H9 (cell line): ENCODE data around the gene ADAM8. TPM values are rescaled to one million over a fixed set of nuclear protein-coding genes. Genes with fewer than 3 reads are reported as not detected.

Experiments
- DNase-seq: peaks from one replicate; pipeline ENCODE4 v3.0.0-alpha.2; 2017
- H2AFZ ChIP-seq: one replicate; pipeline ENCODE4 v1.6.1; 2013; ENCODE audit warnings: mild to moderate bottlenecking, low read length, control low read depth, moderate library complexity
- H2AK5ac ChIP-seq: 2 replicates; pipeline ENCODE4 v1.6.1; 2013; ENCODE audit warnings: low read length, control low read depth, mixed read lengths; ENCODE audit not compliant: insufficient read length
- H2BK120ac ChIP-seq: one replicate; pipeline ENCODE4 v1.6.1; 2013; ENCODE audit warnings: low read depth, mild to moderate bottlenecking, low read length, control low read depth, inconsistent platforms; ENCODE audit not compliant: poor library complexity, severe bottlenecking
- H2BK12ac ChIP-seq: 2 replicates; pipeline ENCODE4 v1.6.1; 2013; ENCODE audit warnings: low read length, control low read depth, mixed read lengths, low read depth; ENCODE audit not compliant: insufficient read length
- H2BK15ac ChIP-seq: 2 replicates; pipeline ENCODE4 v1.6.1; 2013; ENCODE audit warnings: low read depth, low read length, control low read depth
- H2BK20ac ChIP-seq: one replicate; pipeline ENCODE4 v1.6.1; 2013; ENCODE audit warnings: low read depth, mild to moderate bottlenecking, low read length, control low read depth, inconsistent platforms; ENCODE audit not compliant: poor library complexity, severe bottlenecking
- H2BK5ac ChIP-seq: 2 replicates; pipeline ENCODE4 v1.6.1; 2013; ENCODE audit warnings: low read length, control low read depth, mixed read lengths; ENCODE audit not compliant: insufficient read length
- H3K14ac ChIP-seq: 2 replicates; pipeline ENCODE4 v1.6.1; 2013; ENCODE audit warnings: low read length, control low read depth; ENCODE audit not compliant: insufficient read depth
- H3K18ac ChIP-seq: 2 replicates; pipeline ENCODE4 v1.6.1; 2013; ENCODE audit warnings: low read depth, mild to moderate bottlenecking, mixed read lengths, low read length, control low read depth; ENCODE audit not compliant: insufficient read length
- H3K23ac ChIP-seq: 2 replicates; pipeline ENCODE4 v1.6.1; 2013; ENCODE audit warnings: low read length, control low read depth, mixed read lengths, low read depth; ENCODE audit not compliant: insufficient read length
- H3K23me2 ChIP-seq: 2 replicates; pipeline ENCODE4 v1.6.1; 2013; ENCODE audit warnings: low read depth, mild to moderate bottlenecking, mixed read lengths, low read length, control low read depth; ENCODE audit not compliant: insufficient read length, poor library complexity, severe bottlenecking
- H3K27ac ChIP-seq: 2 replicates; pipeline ENCODE4 v1.5.1; 2013; ENCODE audit warnings: low read length, control low read depth, mixed read lengths, low read depth; ENCODE audit not compliant: insufficient read length
- H3K27me3 ChIP-seq: 2 replicates; pipeline ENCODE4 v1.6.1; 2013; ENCODE audit warnings: low read length, control low read depth, inconsistent platforms; ENCODE audit not compliant: insufficient read depth
- H3K4ac ChIP-seq: 2 replicates; pipeline ENCODE4 v1.6.1; 2013; ENCODE audit warnings: low read depth, mild to moderate bottlenecking, control low read depth, inconsistent platforms, low read length, moderate library complexity
- H3K4me1 ChIP-seq: 2 replicates; pipeline ENCODE4 v1.6.1; 2013; ENCODE audit warnings: low read length, control low read depth, inconsistent platforms; ENCODE audit not compliant: insufficient read depth
- H3K4me2 ChIP-seq: 2 replicates; pipeline ENCODE4 v1.6.1; 2013; ENCODE audit warnings: low read length, control low read depth, mixed read lengths; ENCODE audit not compliant: insufficient read length, insufficient read depth
- H3K56ac ChIP-seq: 2 replicates; pipeline ENCODE4 v1.6.1; 2013; ENCODE audit warnings: low read depth, mild to moderate bottlenecking, mixed read lengths, low read length, control low read depth; ENCODE audit not compliant: insufficient read length
- H3K79me1 ChIP-seq: 2 replicates; pipeline ENCODE4 v1.6.1; 2013; ENCODE audit warnings: low read depth, mild to moderate bottlenecking, moderate library complexity, low read length, control low read depth, inconsistent platforms; ENCODE audit not compliant: insufficient read depth, poor library complexity, severe bottlenecking
- H3K79me2 ChIP-seq: 2 replicates; pipeline ENCODE4 v1.6.1; 2013; ENCODE audit warnings: low read length, control low read depth, inconsistent platforms; ENCODE audit not compliant: insufficient read depth
- H3K9ac ChIP-seq: 2 replicates; pipeline ENCODE4 v1.6.1; 2013; ENCODE audit warnings: low read length, control low read depth, mixed read lengths; ENCODE audit not compliant: insufficient read length; ENCODE audit errors: extremely low read depth
- H3K9me3 ChIP-seq: one replicate; pipeline ENCODE4 v1.6.1; 2013; ENCODE audit warnings: low read depth, low read length, inconsistent platforms; ENCODE audit not compliant: control insufficient read depth
- H3T11ph ChIP-seq: one replicate; pipeline ENCODE4 v1.6.1; 2013; ENCODE audit warnings: mild to moderate bottlenecking, low read length, control low read depth, inconsistent platforms
- H4K20me1 ChIP-seq: one replicate; pipeline ENCODE4 v1.6.1; 2013; ENCODE audit not compliant: control insufficient read depth, insufficient read length, insufficient read depth
- H4K5ac ChIP-seq: 2 replicates; pipeline ENCODE4 v1.6.1; 2013; ENCODE audit warnings: low read depth, mild to moderate bottlenecking, mixed read lengths, low read length, control low read depth; ENCODE audit not compliant: insufficient read length
- H4K8ac ChIP-seq: replicated peaks from 2 replicates; pipeline ENCODE4 v1.6.1; 2013; ENCODE audit warnings: low read length, control low read depth, mixed read lengths, low read depth; ENCODE audit not compliant: insufficient read length
- H4K91ac ChIP-seq: 2 replicates; pipeline ENCODE4 v1.6.1; 2013; ENCODE audit warnings: low read depth, mild to moderate bottlenecking, moderate library complexity, mixed read lengths, low read length, control low read depth; ENCODE audit not compliant: insufficient read length
- H3K27ac Mint-ChIP-seq, 3 experiments: 2 replicates in 2 of 3; 3 replicates in 1 of 3; pipeline ENCODE4 v1.8.0; 2020 to 2021; ENCODE audit warnings: mixed read lengths in 3 of 3, mild to moderate bottlenecking in 1 of 3, moderate library complexity in 1 of 3
- H3K27me3 Mint-ChIP-seq: 2 replicates; pipeline ENCODE4 v1.8.0; 2021; ENCODE audit warnings: low read depth, mild to moderate bottlenecking, moderate library complexity, mixed read lengths
- H3K36me3 Mint-ChIP-seq, 3 experiments: 2 replicates in 2 of 3; 3 replicates in 1 of 3; pipeline ENCODE4 v1.8.0; 2020 to 2021; ENCODE audit warnings: low read depth in 3 of 3, mixed read lengths in 3 of 3; ENCODE audit not compliant: insufficient read depth in 1 of 3
- H3K4me1 Mint-ChIP-seq, 2 experiments: 2 replicates each; pipeline ENCODE4 v1.8.0; 2020; ENCODE audit warnings: mixed read lengths in 2 of 2
- H3K4me3 Mint-ChIP-seq, 2 experiments: 2 replicates in 1 of 2; 3 replicates in 1 of 2; pipeline ENCODE4 v1.8.0; 2020 to 2021; ENCODE audit warnings: mild to moderate bottlenecking in 2 of 2, mixed read lengths in 2 of 2, moderate library complexity in 1 of 2
- H3K9me3 Mint-ChIP-seq, 2 experiments: 2 replicates in 1 of 2; 3 replicates in 1 of 2; pipeline ENCODE4 v1.8.0; 2020; ENCODE audit warnings: mild to moderate bottlenecking in 2 of 2, mixed read lengths in 2 of 2, moderate library complexity in 1 of 2
- CTCF ChIP-seq: fragments of 200-600 bp; sonication (generic); conservative IDR thresholded peaks from 3 replicates; pipeline ENCODE4 v1.8.0; 2021; ENCODE audit warnings: antibody characterized with exemption, mild to moderate bottlenecking
- WGBS: extraction: QIAGEN DNeasy Blood & Tissue Kit; methylation state at CpG from one replicate; pipeline ENCODE4 v1.1.7; 2013; ENCODE audit warnings: missing lambda C conversion rate, low lambda C conversion rate, mixed read lengths; ENCODE audit not compliant: insufficient read length; ENCODE audit errors: extremely low coverage; 5-methylcytosine and 5-hydroxymethylcytosine counted together
- total RNA-seq: library from RNA; stranded (reverse); gene quantifications from 2 replicates; pipeline ENCODE4 v1.2.1, GENCODE V29; 2021

The ADAM8 gene
- total RNA-seq, 1 experiment from 2014 or later = 5.4 TPM

- WGBS = no CpG with 5 or more reads among the region's 36 CpGs
- no peak overlapping the region for H2BK20ac ChIP-seq
- no peak for TF ChIP-seq CTCF
- Mint-ChIP-seq H3K27me3 (no peaks in the 10 kb centered on the region), H3K27ac (no peak overlapping the region), H3K36me3 (peaks cover 24 to 77% (median 72%) of the 10 kb centered on the region in 3 experiments; a peak in 6 of 7 replicates), H3K4me3 (no peak overlapping the region), H3K4me1 (no peaks in the 10 kb centered on the region), H3K9me3 (no peaks in the 10 kb centered on the region)
- H3K23ac ChIP-seq = no peak overlapping the region
- no peaks in the 10 kb centered on the region for H3K9me3 ChIP-seq
- no peak overlapping the region for H3K4me2 ChIP-seq
- no peak for DNase-seq
- no peaks in the 10 kb centered on the region for H3K23me2 ChIP-seq
- no peaks in the 10 kb centered on the region for H3K27me3 ChIP-seq
- no peak overlapping the region for H3K18ac ChIP-seq
- H4K5ac ChIP-seq = no peak overlapping the region
- no peak overlapping the region for H2BK120ac ChIP-seq
- no peak overlapping the region for H3K56ac ChIP-seq
- no peak overlapping the region for H3K4ac ChIP-seq
- no peaks in the 10 kb centered on the region for H3K4me1 ChIP-seq
- no peak overlapping the region for H4K91ac ChIP-seq
- no peak overlapping the region for H3K14ac ChIP-seq
- H3K27ac ChIP-seq = no peak overlapping the region
- H2BK12ac ChIP-seq = no peak overlapping the region
- H3K79me1 ChIP-seq = no peaks in the 10 kb centered on the region
- no peak overlapping the region for H2AK5ac ChIP-seq
- H4K20me1 ChIP-seq = no peaks in the 10 kb centered on the region
- no peak overlapping the region for H2AFZ ChIP-seq
- no peak overlapping the region for H2BK5ac ChIP-seq
- H3K9ac ChIP-seq = no peak overlapping the region
- no peak overlapping the region for H3T11ph ChIP-seq
- no peaks in the 10 kb centered on the region for H3K79me2 ChIP-seq
- no peak overlapping the region for H2BK15ac ChIP-seq
- H4K8ac ChIP-seq = no peak overlapping the region
Measured at GRCh38 chr10:133285217-133285616, 8.5 kb upstream of the ADAM8 start.
